Keratinocyte (primary cell): ENCODE results near the gene NVL. TPM values are rescaled to one million over a fixed set of nuclear protein-coding genes. Genes with fewer than 3 reads are reported as not detected.

Experiments used
- DNase-seq: peaks from one replicate; pipeline ENCODE4 v3.0.0-alpha.2; 2011; ENCODE audit warnings: low read depth, missing footprints, low spot score
- FAIRE-seq: peaks from 2 replicates; lab custom pipeline; 2011; peaks lifted over from hg19 to GRCh38; lab: Jason Lieb, UNC
- H2AFZ ChIP-seq: 2 replicates; pipeline ENCODE4 v1.6.0; 2012; ENCODE audit warnings: low read length, control low read depth, inconsistent platforms; ENCODE audit not compliant: control insufficient read depth
- H3K27ac ChIP-seq: 2 replicates; pipeline ENCODE4 v1.5.1; 2011; ENCODE audit warnings: low read length; ENCODE audit not compliant: control insufficient read depth, insufficient read depth
- H3K27me3 ChIP-seq: 3 replicates; pipeline ENCODE4 v1.6.0; 2011; ENCODE audit warnings: low read length; ENCODE audit not compliant: control insufficient read depth, insufficient read depth; ENCODE audit errors: extremely low read depth
- H3K36me3 ChIP-seq, 2 experiments: 2 replicates in 1 of 2; 3 replicates in 1 of 2; pipeline ENCODE4 v1.5.1; 2011; ENCODE audit warnings: low read length in 2 of 2, mild to moderate bottlenecking in 1 of 2; ENCODE audit not compliant: control insufficient read depth in 2 of 2, insufficient read depth in 2 of 2; ENCODE audit errors: extremely low read depth in 1 of 2
- H3K4me1 ChIP-seq: 3 replicates; pipeline ENCODE4 v1.5.1; 2011; ENCODE audit warnings: low read length; ENCODE audit not compliant: control insufficient read depth, insufficient read depth; ENCODE audit errors: extremely low read depth
- H3K4me2 ChIP-seq: 3 replicates; pipeline ENCODE4 v1.6.0; 2011; ENCODE audit warnings: low read depth, low read length; ENCODE audit not compliant: control insufficient read depth, insufficient read depth; ENCODE audit errors: extremely low read depth
- H3K4me3 ChIP-seq, 3 experiments: fragments of 200-600 bp in 1 of 3; sonication (generic) in 1 of 3; 2 replicates in 2 of 3; 3 replicates in 1 of 3; pipeline ENCODE4 v1.5.1; 2011 to 2016; ENCODE audit warnings: low read length in 3 of 3, mild to moderate bottlenecking in 3 of 3, control low read depth in 2 of 3, inconsistent platforms in 1 of 3, low read depth in 1 of 3, mixed read lengths in 1 of 3, mixed run types in 1 of 3, moderate library complexity in 1 of 3; ENCODE audit not compliant: control insufficient read depth in 2 of 3, insufficient read depth in 2 of 3; ENCODE audit errors: extremely low read depth in 1 of 3
- H3K79me2 ChIP-seq: 2 replicates; pipeline ENCODE4 v1.6.0; 2012; ENCODE audit warnings: low read length; ENCODE audit not compliant: control insufficient read depth, insufficient read depth
- H3K9ac ChIP-seq: 3 replicates; pipeline ENCODE4 v1.6.0; 2011; ENCODE audit warnings: low read length; ENCODE audit not compliant: control insufficient read depth, insufficient read depth; ENCODE audit errors: extremely low read depth
- H3K9me1 ChIP-seq: 3 replicates; pipeline ENCODE4 v1.6.0; 2011; ENCODE audit warnings: low read length; ENCODE audit not compliant: control insufficient read depth, insufficient read depth; ENCODE audit errors: extremely low read depth
- H3K9me3 ChIP-seq: 2 replicates; pipeline ENCODE4 v1.5.1; 2012; ENCODE audit warnings: low read depth, low read length; ENCODE audit not compliant: control insufficient read depth
- H4K20me1 ChIP-seq: 3 replicates; pipeline ENCODE4 v1.6.0; 2011; ENCODE audit warnings: low read length; ENCODE audit not compliant: control insufficient read depth, insufficient read depth; ENCODE audit errors: extremely low read depth
- EZH2 ChIP-seq: IDR thresholded peaks from one replicate; pipeline ENCODE4 v1.6.1; 2012; ENCODE audit warnings: inconsistent platforms, mild to moderate bottlenecking, low read length, moderate library complexity
- dilution Hi-C: fragments of 300-500 bp; cut with MboI; formaldehyde crosslinking; loops from one replicate; pipeline ENCODE4 v1.7.0; 2020; ENCODE audit warnings: low sequenced_read_pairs; ENCODE audit not compliant: extremely low pct_ligation_motif_present
- polyA plus RNA-seq, 5 experiments: library from polyadenylated mRNA; depleted of rRNA in 3 of 5; stranded (reverse) in 3 of 5; stranded (forward) in 1 of 5; unstranded in 1 of 5; fragments of >200 nt; gene quantifications; 1 replicate in 1 of 5; 2 replicates in 3 of 5; 3 replicates in 1 of 5; pipeline versions ENCODE4 v1.2.1 to v1.2.3, GENCODE V29; 2011 to 2012; ENCODE audit warnings: missing spikeins in 2 of 5, low read depth in 1 of 5, low replicate concordance in 1 of 5
- TF ChIP-seq, protein P1 (sequence below), 3 experiments: IDR thresholded peaks in 1 of 3; conservative IDR thresholded peaks in 1 of 3; optimal IDR thresholded peaks in 1 of 3; 2 replicates in 2 of 3; 3 replicates in 1 of 3; pipeline versions ENCODE3 to v1.5.1; 2011; ENCODE audit warnings: low read length in 3 of 3, mild to moderate bottlenecking in 3 of 3, moderate library complexity in 2 of 3, control low read depth in 1 of 3, inconsistent platforms in 1 of 3; ENCODE audit not compliant: insufficient read depth in 2 of 3; ENCODE audit errors: extremely low read depth in 1 of 3

Gene NVL
- polyA plus RNA-seq, 1 donor (not counting 4 experiments of a cell fraction or from before 2014, with no cell fraction given): 24.9 TPM

DNA sequence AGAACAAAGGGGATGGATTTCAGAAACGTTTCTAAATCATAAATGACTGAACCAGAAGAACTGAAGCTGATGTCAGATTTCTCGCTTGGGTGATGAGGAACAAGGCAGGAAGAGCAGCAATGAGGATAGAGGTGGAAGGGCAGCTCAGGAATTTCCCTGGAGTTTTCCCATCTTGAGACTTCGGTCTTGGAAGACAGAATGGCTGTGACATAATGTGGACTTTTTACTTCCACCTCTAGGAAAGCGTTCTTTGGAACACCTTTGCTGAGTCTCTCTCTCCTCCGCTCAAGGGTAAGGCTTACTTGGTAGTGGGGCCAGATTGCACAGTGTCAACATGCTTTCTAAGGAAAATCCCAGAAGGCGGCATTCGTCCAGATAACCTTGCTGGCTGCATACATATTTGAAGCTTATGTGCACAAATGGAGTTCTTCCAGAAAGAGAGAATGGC is 110.3 kb downstream of the NVL start:
- Histone ChIP-seq H3K36me3 (no peaks in the 10 kb centered on the region), H3K27me3 (no peaks in the 10 kb centered on the region), H3K79me2 (no peaks in the 10 kb centered on the region), H3K9ac (no peak overlapping the region), H3K9me1 (no peaks in the 10 kb centered on the region), H3K27ac (no peak overlapping the region), H3K9me3 (no peaks in the 10 kb centered on the region), H3K4me2 (peak overlapping the region; percentile 54), H3K4me3 (no peak overlapping the region), H4K20me1 (no peaks in the 10 kb centered on the region), H2AFZ (peak overlapping the region; percentile 87), H3K4me1 (peaks cover 19% of the 10 kb centered on the region)
- DNase-seq: no peak
- dilution Hi-C loops: no loop called here
- no peak for FAIRE-seq
- TF ChIP-seq EZH2: no peak
- TF ChIP-seq, protein P1, sequence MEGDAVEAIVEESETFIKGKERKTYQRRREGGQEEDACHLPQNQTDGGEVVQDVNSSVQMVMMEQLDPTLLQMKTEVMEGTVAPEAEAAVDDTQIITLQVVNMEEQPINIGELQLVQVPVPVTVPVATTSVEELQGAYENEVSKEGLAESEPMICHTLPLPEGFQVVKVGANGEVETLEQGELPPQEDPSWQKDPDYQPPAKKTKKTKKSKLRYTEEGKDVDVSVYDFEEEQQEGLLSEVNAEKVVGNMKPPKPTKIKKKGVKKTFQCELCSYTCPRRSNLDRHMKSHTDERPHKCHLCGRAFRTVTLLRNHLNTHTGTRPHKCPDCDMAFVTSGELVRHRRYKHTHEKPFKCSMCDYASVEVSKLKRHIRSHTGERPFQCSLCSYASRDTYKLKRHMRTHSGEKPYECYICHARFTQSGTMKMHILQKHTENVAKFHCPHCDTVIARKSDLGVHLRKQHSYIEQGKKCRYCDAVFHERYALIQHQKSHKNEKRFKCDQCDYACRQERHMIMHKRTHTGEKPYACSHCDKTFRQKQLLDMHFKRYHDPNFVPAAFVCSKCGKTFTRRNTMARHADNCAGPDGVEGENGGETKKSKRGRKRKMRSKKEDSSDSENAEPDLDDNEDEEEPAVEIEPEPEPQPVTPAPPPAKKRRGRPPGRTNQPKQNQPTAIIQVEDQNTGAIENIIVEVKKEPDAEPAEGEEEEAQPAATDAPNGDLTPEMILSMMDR (optimal IDR thresholded peaks at IDR 0.05 in 1 of 3, IDR thresholded peaks at IDR 0.05 in 1 of 3, conservative IDR thresholded peaks at IDR 0.05 in 1 of 3; ENCODE audit: extremely low read depth in 1 of 3, insufficient read depth in 2 of 3, low read length in 3 of 3): no peak

DNA sequence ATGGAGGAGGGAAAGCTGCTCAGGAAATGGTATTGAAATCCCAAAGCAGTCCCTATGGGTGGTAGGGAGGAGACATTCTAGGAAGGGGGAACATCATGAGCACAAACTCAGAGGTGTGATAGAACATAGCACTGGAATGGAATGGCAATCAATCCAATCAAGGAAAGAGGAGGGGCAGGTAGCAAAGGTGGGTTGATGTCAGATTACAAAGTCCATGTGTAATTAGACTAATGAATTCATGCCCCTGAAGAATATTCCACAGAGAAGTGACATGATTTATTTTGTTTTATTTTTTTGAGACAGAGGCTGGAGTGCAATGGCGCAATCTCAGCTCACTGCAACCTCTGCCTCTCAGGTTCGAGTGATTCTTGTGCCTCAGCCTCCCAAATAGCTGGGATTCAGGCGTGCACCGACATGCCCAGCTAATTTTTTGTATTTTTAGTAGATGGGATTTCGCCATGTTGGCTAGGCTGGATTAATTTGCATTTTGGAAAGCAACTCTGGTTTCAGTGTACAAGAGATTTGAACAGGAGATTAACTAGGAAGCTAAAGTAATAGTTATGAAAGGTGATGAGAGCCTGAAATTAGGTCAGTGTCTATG is 110.9 kb downstream of the NVL start:
- dilution Hi-C loops: no loop called here
- H3K9me1 ChIP-seq: no peaks in the 10 kb centered on the region
- no peaks in the 10 kb centered on the region for H4K20me1 ChIP-seq
- H3K4me3 ChIP-seq: no peak overlapping the region
- H3K27ac ChIP-seq: no peak overlapping the region
- no peaks in the 10 kb centered on the region for H3K36me3 ChIP-seq
- no peaks in the 10 kb centered on the region for H3K27me3 ChIP-seq
- TF ChIP-seq, protein P1 (optimal IDR thresholded peaks at IDR 0.05 in 1 of 3, IDR thresholded peaks at IDR 0.05 in 1 of 3, conservative IDR thresholded peaks at IDR 0.05 in 1 of 3; ENCODE audit: extremely low read depth in 1 of 3, insufficient read depth in 2 of 3, low read length in 3 of 3): no peak
- no peak for TF ChIP-seq EZH2
- peak overlapping the region; percentile 87 for H2AFZ ChIP-seq
- FAIRE-seq: no peak
- no peaks in the 10 kb centered on the region for H3K9me3 ChIP-seq
- peak overlapping the region; percentile 54 for H3K4me2 ChIP-seq
- peaks cover 23% of the 10 kb centered on the region for H3K4me1 ChIP-seq
- DNase-seq: no peak
- no peak overlapping the region for H3K9ac ChIP-seq
- no peaks in the 10 kb centered on the region for H3K79me2 ChIP-seq
